ENCODE data around the gene CFAP43. TPM values are rescaled to one million over a fixed set of nuclear protein-coding genes. Genes with fewer than 3 reads are reported as not detected.
"Not testable (repeated sequence)": the region's sequence is repeated elsewhere in the genome, so short reads cannot be mapped to it uniquely, and the experiment has no call there.

The CFAP43 gene
- total and polyA plus RNA-seq, 9 of the 15 experiments (the other 6 are each of a cell fraction or from before 2014, with no cell fraction given) = 0.07 to 0.86 (median 0.11) TPM; not detected in 1

DNA sequence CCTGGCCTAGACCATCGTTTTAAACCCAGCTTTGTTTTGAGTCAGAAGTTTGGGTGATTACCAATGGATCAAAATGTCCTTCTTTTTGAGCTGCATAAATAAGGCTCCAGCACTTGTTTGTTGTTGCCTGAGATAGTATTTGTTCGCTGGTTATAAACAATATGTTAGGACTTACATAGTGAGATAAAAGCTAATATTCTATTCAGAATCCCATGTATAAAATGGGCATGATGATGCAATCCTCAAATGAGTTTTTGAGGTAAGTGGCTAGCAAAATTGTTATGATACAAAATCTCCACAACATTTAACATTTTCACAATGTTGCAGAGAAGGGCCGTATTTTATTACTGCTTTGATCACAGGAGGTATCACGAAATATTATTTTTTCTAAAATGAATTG lies 48.5 kb downstream of the CFAP43 start (continued):
- TF ChIP-seq, protein P1, sequence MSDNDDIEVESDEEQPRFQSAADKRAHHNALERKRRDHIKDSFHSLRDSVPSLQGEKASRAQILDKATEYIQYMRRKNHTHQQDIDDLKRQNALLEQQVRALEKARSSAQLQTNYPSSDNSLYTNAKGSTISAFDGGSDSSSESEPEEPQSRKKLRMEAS (CRISPR knock-in tag; IDR thresholded peaks at IDR 0.05) = no peak
- TF ChIP-seq, protein P2, sequence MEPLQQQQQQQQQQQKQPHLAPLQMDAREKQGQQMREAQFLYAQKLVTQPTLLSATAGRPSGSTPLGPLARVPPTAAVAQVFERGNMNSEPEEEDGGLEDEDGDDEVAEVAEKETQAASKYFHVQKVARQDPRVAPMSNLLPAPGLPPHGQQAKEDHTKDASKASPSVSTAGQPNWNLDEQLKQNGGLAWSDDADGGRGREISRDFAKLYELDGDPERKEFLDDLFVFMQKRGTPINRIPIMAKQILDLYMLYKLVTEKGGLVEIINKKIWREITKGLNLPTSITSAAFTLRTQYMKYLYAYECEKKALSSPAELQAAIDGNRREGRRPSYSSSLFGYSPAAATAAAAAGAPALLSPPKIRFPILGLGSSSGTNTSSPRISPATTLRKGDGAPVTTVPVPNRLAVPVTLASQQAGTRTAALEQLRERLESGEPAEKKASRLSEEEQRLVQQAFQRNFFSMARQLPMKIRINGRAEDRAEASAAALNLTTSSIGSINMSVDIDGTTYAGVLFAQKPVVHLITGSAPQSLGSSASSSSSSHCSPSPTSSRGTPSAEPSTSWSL (CRISPR knock-in tag; IDR thresholded peaks at IDR 0.05; ENCODE audit: borderline replicate concordance) = no peak
- no peak for TF ChIP-seq WHSC1 (IDR thresholded peaks at IDR 0.05; ENCODE audit: low read length)
- no peak for TF ChIP-seq RBM14 (IDR thresholded peaks at IDR 0.05; ENCODE audit: borderline replicate concordance, insufficient read depth, low read depth, low read length)
- no peak for TF ChIP-seq ZNF134 (CRISPR knock-in tag; conservative IDR thresholded peaks at IDR 0.05)

DNA sequence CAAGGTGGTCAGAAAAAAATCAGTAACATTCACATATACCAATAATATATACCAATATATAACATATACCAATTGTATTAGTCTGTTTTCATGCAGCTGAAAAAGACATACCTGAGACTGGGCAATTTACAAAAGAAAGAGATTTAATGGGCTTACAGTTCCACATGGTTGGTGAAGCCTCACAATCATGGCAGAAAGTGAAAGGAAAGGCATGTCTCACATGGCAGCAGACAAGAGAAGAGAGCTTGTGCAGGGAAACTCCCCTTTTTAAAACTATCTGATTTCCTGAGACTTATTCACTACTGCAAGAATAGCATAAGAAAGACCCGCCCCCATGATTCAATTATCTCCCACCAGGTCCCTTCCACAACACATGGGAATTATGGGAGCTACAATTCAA lies 58.0 kb downstream of the CFAP43 start:
- POLR2A ChIA-PET; H2AFZ ChIP-seq (ENCODE audit: low read depth, low read length); BruUV-seq (replicated peaks); intact Hi-C loops (cut with micrococcal nuclease); H3K4me1 ChIP-seq (replicated peaks in 1 of 2; ENCODE audit: control insufficient read depth in 2 of 2, insufficient read depth in 2 of 2, low read length in 2 of 2); H4K20me1 ChIP-seq (replicated peaks; ENCODE audit: control insufficient read depth, insufficient read depth, low read length); H3K9me3 ChIP-seq (replicated peaks; ENCODE audit: control insufficient read depth, insufficient read depth, low read depth, low read length); H3K79me2 ChIP-seq (ENCODE audit: control insufficient read depth, insufficient read depth, low read length); CTCF ChIA-PET (ENCODE audit: low intra/inter-chr PET ratio); H3K27ac ChIP-seq (ENCODE audit: extremely low read depth, low read depth, low read length); H3K4me2 ChIP-seq (ENCODE audit: insufficient read depth, low read length); FAIRE-seq; DNase-seq (ENCODE audit: extremely low read depth in 1 of 4, low spot score in 3 of 4); ATAC-seq; H3K4me3 ChIP-seq; H3K9ac ChIP-seq (ENCODE audit: insufficient read depth in 1 of 2, low read depth in 2 of 2, low read length in 2 of 2); in situ Hi-C loops (cut with MboI); H3K9me1 ChIP-seq (ENCODE audit: control insufficient read depth, insufficient read depth, low read length); H3K36me3 ChIP-seq (ENCODE audit: control insufficient read depth, insufficient read depth, low read length): not testable (repeated sequence)
- 0% methylated on average over 1 of the region's 1 CpG for WGBS (ENCODE audit: insufficient coverage, low coverage, missing lambda C conversion rate)
- peaks cover 0 to 13% of the 10 kb centered on the region in 2 experiments; a peak in 1 of 5 replicates for H3K27me3 ChIP-seq (ENCODE audit: control insufficient read depth in 2 of 2, insufficient read depth in 2 of 2, low read length in 2 of 2)
